HCT116 (cell line): ENCODE data around the gene TPT1. TPM values are rescaled to one million over a fixed set of nuclear protein-coding genes. Genes with fewer than 3 reads are reported as not detected.
"Not testable (repeated sequence)": the region's sequence is repeated elsewhere in the genome, so short reads cannot be mapped to it uniquely, and the experiment has no call there.

Experiments
- ATAC-seq: fragments of 200-7000 bp; cut with Tn5 transposase; 2 replicates; pipeline ENCODE4 v1.9.1; 2020; ENCODE audit warnings: mild to moderate bottlenecking, moderate library complexity
- BruUV-seq: library from RNA; stranded (reverse); fragments of 400-500 nt; replicated peaks from 2 replicates; lab custom pipeline; 2021; lab: Mats Ljungman, UMichigan
- CTCF ChIA-PET: fragments of 300-600 bp; sonication (Branson Sonifier 250); formaldehyde crosslinking; loops from one replicate; lab custom pipeline; 2021; ENCODE audit warnings: antibody characterized with exemption; lab: Charles Lee
- POLR2A ChIA-PET: fragments of 300-600, 350-600 bp; sonication (Branson Sonifier 250); formaldehyde crosslinking; loops from one replicate; lab custom pipeline; 2021; ENCODE audit warnings: antibody characterized with exemption; lab: Charles Lee
- RAD21 ChIA-PET, 2 experiments: fragments of 300-600 bp; sonication (Branson Sonifier 250); formaldehyde crosslinking; loops; one replicate each; lab custom pipeline; 2023; ENCODE audit warnings: low total read pairs in 2 of 2; ENCODE audit not compliant: uncharacterized antibody in 2 of 2, unreplicated experiment in 2 of 2, low non-redundant PET in 1 of 2; lab: Charles Lee
- DNase-seq: peaks from one replicate; pipeline ENCODE4 v3.0.0-alpha.2; 2010; ENCODE audit warnings: low read depth, low spot score
- H2AFZ ChIP-seq: fragments of 200-600 bp; shearing (Covaris generic), sonication (generic); 2 replicates; pipeline ENCODE4 v1.6.1; 2017; ENCODE audit warnings: low read depth, mixed run types, mixed read lengths, antibody characterized with exemption, low read length; ENCODE audit not compliant: poor library complexity, severe bottlenecking
- H3K27ac ChIP-seq: 2 replicates; pipeline ENCODE4 v1.5.1; 2012; ENCODE audit warnings: low read depth, low read length
- H3K27me3 ChIP-seq: fragments of 200-600 bp; sonication (generic); 2 replicates; pipeline ENCODE4 v1.6.1; 2016; ENCODE audit warnings: mixed run types, low read length, mixed read lengths; ENCODE audit not compliant: insufficient read depth
- H3K36me3 ChIP-seq, 2 experiments: fragments of 200-500 bp in 1 of 2; fragments of 200-600 bp in 1 of 2; sonication (Bioruptor generic) in 1 of 2; sonication (generic) in 1 of 2; 2 replicates each; pipeline versions ENCODE4 v1.5.1 to v1.6.1; 2014 to 2016; ENCODE audit warnings: low read length in 2 of 2, inconsistent platforms in 1 of 2, mixed read lengths in 1 of 2, mixed run types in 1 of 2; ENCODE audit not compliant: insufficient read depth in 2 of 2, control insufficient read depth in 1 of 2
- H3K4me1 ChIP-seq, 2 experiments: fragments of 200-600 bp in 1 of 2; sonication (generic) in 1 of 2; 2 replicates each; pipeline versions ENCODE4 v1.5.1 to v1.6.1; 2012 to 2017; ENCODE audit warnings: low read length in 2 of 2, inconsistent platforms in 1 of 2, mild to moderate bottlenecking in 1 of 2, mixed read lengths in 1 of 2, mixed run types in 1 of 2, moderate library complexity in 1 of 2; ENCODE audit not compliant: insufficient read depth in 2 of 2, control insufficient read depth in 1 of 2
- H3K4me2 ChIP-seq: fragments of 200-600 bp; sonication (generic); 2 replicates; pipeline ENCODE4 v1.6.1; 2017; ENCODE audit warnings: mixed run types, low read length, mixed read lengths
- H3K4me3 ChIP-seq, 2 experiments: fragments of 200-600 bp in 1 of 2; sonication (generic) in 1 of 2; replicated peaks in 1 of 2; 2 replicates each; pipeline ENCODE4 v1.5.1; 2011 to 2016; ENCODE audit warnings: low read length in 2 of 2, control low read depth in 1 of 2, low read depth in 1 of 2, mild to moderate bottlenecking in 1 of 2, mixed read lengths in 1 of 2, mixed run types in 1 of 2
- H3K79me2 ChIP-seq: fragments of 200-600 bp; sonication (generic); 2 replicates; pipeline ENCODE4 v1.6.1; 2017; ENCODE audit warnings: mild to moderate bottlenecking, mixed run types, low read length, moderate library complexity, mixed read lengths; ENCODE audit not compliant: insufficient read depth
- H3K9ac ChIP-seq: fragments of 200-600 bp; sonication (generic); 2 replicates; pipeline ENCODE4 v1.6.1; 2016; ENCODE audit warnings: low read length, mixed read lengths
- H3K9me2 ChIP-seq: fragments of 200-600 bp; sonication (generic), shearing (Covaris generic); 2 replicates; pipeline ENCODE4 v1.6.1; 2017; ENCODE audit warnings: mixed run types, mild to moderate bottlenecking, moderate library complexity; ENCODE audit not compliant: insufficient read depth
- H3K9me3 ChIP-seq, 2 experiments: fragments of 200-500 bp in 1 of 2; fragments of 200-600 bp in 1 of 2; sonication (Bioruptor generic) in 1 of 2; sonication (generic) in 1 of 2; 2 replicates each; pipeline ENCODE4 v1.6.1; 2014 to 2017; ENCODE audit warnings: low read length in 2 of 2, mixed read lengths in 2 of 2, inconsistent platforms in 1 of 2, low read depth in 1 of 2, mild to moderate bottlenecking in 1 of 2, mixed run types in 1 of 2, moderate library complexity in 1 of 2; ENCODE audit not compliant: control insufficient read depth in 1 of 2, insufficient read depth in 1 of 2
- H4K20me1 ChIP-seq: fragments of 200-600 bp; sonication (generic), shearing (Covaris generic); 2 replicates; pipeline ENCODE4 v1.6.1; 2017; ENCODE audit warnings: mixed run types, mild to moderate bottlenecking, moderate library complexity; ENCODE audit not compliant: insufficient read depth
- intact Hi-C: fragments of 100-400 bp; cut with micrococcal nuclease; formaldehyde crosslinking; loops from 2 replicates; pipeline ENCODE4 v1.10.0; 2022
- total RNA-seq: library from RNA; stranded (reverse); gene quantifications from one replicate; pipeline ENCODE4 v1.2.1, GENCODE V29; 2021; ENCODE audit not compliant: unreplicated experiment

The TPT1 gene
- total RNA-seq, 1 experiment from 2014 or later: 2,859 TPM

GRCh38 chr13:45344064-45344463 lies 3.1 kb upstream of the TPT1 start:
- H3K27me3 ChIP-seq, RAD21 ChIA-PET, H2AFZ ChIP-seq, POLR2A ChIA-PET, H3K4me2 ChIP-seq, BruUV-seq, ATAC-seq, H3K4me3 ChIP-seq, H3K9me2 ChIP-seq, H3K27ac ChIP-seq, CTCF ChIA-PET, DNase-seq, H3K9me3 ChIP-seq, intact Hi-C loops, H3K9ac ChIP-seq: not testable (repeated sequence)
- Histone ChIP-seq H4K20me1 (peaks cover 12% of the 10 kb centered on the region), H3K36me3 (peaks cover 17 to 21% of the 10 kb centered on the region in 2 experiments), H3K4me1 (peaks cover 12 to 18% of the 10 kb centered on the region in 2 experiments), H3K79me2 (peaks cover 42% of the 10 kb centered on the region)

DNA sequence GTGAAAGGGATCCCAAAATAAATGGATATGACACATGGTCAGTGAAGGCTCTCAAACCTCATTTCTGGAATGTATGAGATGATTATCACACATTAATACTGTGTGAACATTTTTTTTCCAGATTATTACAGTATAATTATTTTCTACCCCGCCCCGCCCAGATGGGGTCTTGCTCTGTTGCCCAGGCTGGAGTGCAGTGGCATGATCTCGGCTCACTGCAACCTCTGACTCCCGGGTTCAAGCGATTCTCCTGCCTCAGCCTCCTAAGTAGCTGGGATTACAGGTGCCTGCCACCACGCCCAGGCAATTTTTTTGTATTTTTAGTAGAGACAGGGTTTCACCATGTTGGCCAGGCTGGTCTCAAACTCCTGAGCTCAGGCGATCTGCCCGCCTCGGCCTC lies 2.1 kb upstream of the TPT1 start:
- peaks cover 49% of the 10 kb centered on the region for H3K79me2 ChIP-seq
- H3K4me1 ChIP-seq: peaks cover 15 to 27% of the 10 kb centered on the region in 2 experiments
- peaks cover 27 to 28% of the 10 kb centered on the region in 2 experiments for H3K36me3 ChIP-seq
- H3K9me2 ChIP-seq, POLR2A ChIA-PET, ATAC-seq, intact Hi-C loops, H3K27ac ChIP-seq, DNase-seq, H3K4me2 ChIP-seq, CTCF ChIA-PET, BruUV-seq, H3K27me3 ChIP-seq, H3K9ac ChIP-seq, RAD21 ChIA-PET, H3K9me3 ChIP-seq, H2AFZ ChIP-seq: not testable (repeated sequence)
- peaks cover 22% of the 10 kb centered on the region for H4K20me1 ChIP-seq
- H3K4me3 ChIP-seq: 0 out of 4 replicates have a peak overlapping the region, but pooled peaks of 1 of the 2 experiments have one; percentile 86

DNA sequence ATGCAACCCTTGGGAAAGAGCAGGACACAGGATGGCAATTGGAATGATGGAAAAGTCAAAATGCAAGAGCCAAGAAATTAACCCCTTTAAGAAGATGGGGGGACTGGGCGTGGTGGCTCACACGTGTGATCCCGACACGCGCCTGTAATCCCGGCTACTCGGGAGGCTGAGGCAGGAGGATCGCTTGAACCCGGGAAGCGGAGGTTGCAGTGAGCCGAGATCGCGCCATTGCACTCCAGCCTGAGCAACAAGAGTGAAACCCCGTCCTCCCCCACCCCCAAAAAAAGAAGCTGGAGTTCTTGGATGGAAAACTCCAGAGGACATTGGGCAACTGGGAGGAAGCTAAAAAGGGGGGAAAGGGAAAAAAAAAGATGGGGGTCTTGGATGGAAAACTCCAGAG lies 1.7 kb upstream of the TPT1 start:
- Histone ChIP-seq H3K79me2 (peaks cover 51% of the 10 kb centered on the region), H3K4me2 (peak overlapping the region; percentile 82), H4K20me1 (peaks cover 26% of the 10 kb centered on the region), H3K36me3 (peaks cover 27 to 30% of the 10 kb centered on the region in 2 experiments), H3K4me3 (peak overlapping the region; percentile 80 to 86), H3K4me1 (peaks cover 15 to 32% of the 10 kb centered on the region in 2 experiments), H3K9ac (peak overlapping the region; percentile 89; the same call in 1 of the 2 replicates)
- H3K9me3 ChIP-seq, RAD21 ChIA-PET, BruUV-seq, ATAC-seq, H3K27ac ChIP-seq, H3K27me3 ChIP-seq, DNase-seq, intact Hi-C loops, H3K9me2 ChIP-seq, H2AFZ ChIP-seq: not testable (repeated sequence)
- ChIA-PET POLR2A (interaction anchor here (0.9 to 2.0 kb wide), 2 partner anchors 11 to 19 kb away, joined by 3 to 29 read pairs; no protein-coding TSS in a partner anchor), CTCF (interaction anchor here (0.9 kb wide), 1 partner anchor 28 kb away, joined by 4 read pairs; no protein-coding TSS in a partner anchor)
